Measurements from ENCODE around the gene NKX2-4. TPM values are rescaled to one million over a fixed set of nuclear protein-coding genes. Genes with fewer than 3 reads are reported as not detected.

The NKX2-4 gene
- total and polyA plus RNA-seq, 10 of the 15 experiments (the other 5 are each of a cell fraction or from before 2014, with no cell fraction given) = not detected

DNA sequence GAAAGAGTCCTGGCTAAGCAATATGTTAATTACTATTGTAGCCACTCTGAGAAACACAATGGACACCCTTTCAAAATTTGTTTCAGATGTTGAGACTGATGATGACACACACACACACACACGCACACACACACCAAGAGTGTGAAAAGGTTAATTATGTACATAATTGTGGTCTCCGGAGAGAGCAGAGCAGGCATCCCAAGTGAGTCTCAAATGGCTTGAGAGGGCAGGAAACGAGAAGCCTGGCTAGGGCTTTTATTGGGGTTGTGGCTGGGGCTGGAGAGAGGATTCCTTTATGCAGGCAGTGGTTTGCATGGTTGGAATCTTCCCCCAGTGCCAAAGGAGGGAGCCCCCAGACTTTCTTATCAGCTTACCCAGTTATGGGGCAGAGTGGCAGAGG, 38.2 kb upstream of the NKX2-4 start:
- DNase-seq (ENCODE audit: low read depth, low spot score) (no peak), ATAC-seq (no peak), FAIRE-seq (no peak)
- ChIA-PET RAD21 (ENCODE audit: unreplicated experiment) (no interaction called here), CTCF (no interaction called here), SMC1A (ENCODE audit: uncharacterized antibody, unreplicated experiment) (no interaction called here), POLR2A (no interaction called here)
- H3K9me3 ChIP-seq (replicated peaks; ENCODE audit: control insufficient read depth, insufficient read depth, low read length) = no peaks in the 10 kb centered on the region
- H3K36me3 ChIP-seq (ENCODE audit: control insufficient read depth in 2 of 2, insufficient read depth in 2 of 2, low read length in 1 of 2) = no peaks in the 10 kb centered on the region
- WGBS (ENCODE audit: insufficient coverage, insufficient replicate concordance, low lambda C conversion rate, missing lambda C conversion rate) = 18% methylated on average over 3 of the region's 3 CpGs
- H3K79me2 ChIP-seq (ENCODE audit: control insufficient read depth, insufficient read depth, low read length) = no peaks in the 10 kb centered on the region
- TF ChIP-seq TCF12 (IDR thresholded peaks at IDR 0.05; ENCODE audit: low read depth, low read length) (no peak), ZNF622 (IDR thresholded peaks at IDR 0.05) (no peak), NFIC (IDR thresholded peaks at IDR 0.05; ENCODE audit: low read depth, low read length) (no peak), NBN (IDR thresholded peaks at IDR 0.05) (no peak), STAT3 (IDR thresholded peaks at IDR 0.05; ENCODE audit: low read depth, low read length) (no peak), POLR2AphosphoS2 (IDR thresholded peaks at IDR 0.05; ENCODE audit: low read depth, low read length) (no peak), PML (IDR thresholded peaks at IDR 0.05; ENCODE audit: low read length) (no peak), ZNF384 (IDR thresholded peaks at IDR 0.05; ENCODE audit: borderline replicate concordance, low read depth, low read length) (no peak), EGR1 (IDR thresholded peaks at IDR 0.05; ENCODE audit: borderline replicate concordance in 1 of 2, low read depth in 2 of 2, low read length in 2 of 2) (no peak), JUND (IDR thresholded peaks at IDR 0.05; ENCODE audit: low read depth, low read length) (no peak), CBX5 (IDR thresholded peaks at IDR 0.05; ENCODE audit: low read depth) (no peak), CHD1 (IDR thresholded peaks at IDR 0.05; ENCODE audit: low read depth, low read length) (no peak), SIX5 (IDR thresholded peaks at IDR 0.05; ENCODE audit: low read depth, low read length, severe bottlenecking) (no peak), TAF1 (IDR thresholded peaks at IDR 0.05; ENCODE audit: borderline replicate concordance, low read depth, low read length) (no peak), POLR2AphosphoS5 (IDR thresholded peaks at IDR 0.05; ENCODE audit: low read length) (no peak), KDM1A (IDR thresholded peaks at IDR 0.05; ENCODE audit: borderline replicate concordance) (no peak), ZNF207 (IDR thresholded peaks at IDR 0.05; ENCODE audit: borderline replicate concordance) (no peak), TCF7 (IDR thresholded peaks at IDR 0.05; ENCODE audit: borderline replicate concordance) (no peak)
- in situ Hi-C loops (cut with MboI) = no loop called here
- no peaks in the 10 kb centered on the region for H3K4me1 ChIP-seq (ENCODE audit: control insufficient read depth, insufficient read depth, low read length)
- intact Hi-C loops (cut with micrococcal nuclease; ENCODE audit: unreplicated experiment) = no loop called here
- no peak overlapping the region for H3K4me2 ChIP-seq (ENCODE audit: control insufficient read depth, insufficient read depth)
- H3K27ac ChIP-seq (ENCODE audit: control insufficient read depth, insufficient read depth) = no peak overlapping the region
- no peak overlapping the region for H3K4me3 ChIP-seq
- H3K27me3 ChIP-seq (replicated peaks in 1 of 2; ENCODE audit: control insufficient read depth in 2 of 2, insufficient read depth in 2 of 2, low read length in 1 of 2) = no peaks in the 10 kb centered on the region
- BruUV-seq (replicated peaks) = no TSS peak
- no peak overlapping the region for H2AFZ ChIP-seq (ENCODE audit: control insufficient read depth, low read depth, low read length)
- no peaks in the 10 kb centered on the region for H4K20me1 ChIP-seq (ENCODE audit: control insufficient read depth, insufficient read depth)
- H3K9ac ChIP-seq (ENCODE audit: control insufficient read depth, insufficient read depth, low read length) = no peak overlapping the region

Measured in GM12878 (cell line).